GM21717 (cell line): ENCODE results near the gene CENPA.
"Not testable (repeated sequence)": the region's sequence is repeated elsewhere in the genome, so short reads cannot be mapped to it uniquely, and the experiment has no call there.

ENCODE experiments used
- ATAC-seq: cut with Tn5 transposase; IDR thresholded peaks from one replicate; pipeline ENCODE4 v1.9.1; 2021; ENCODE audit warnings: mild to moderate bottlenecking, moderate library complexity; ENCODE audit not compliant: unreplicated experiment

Gene CENPA

GRCh38 chr2:26759845-26760244, 26.0 kb upstream of the CENPA start:
- ATAC-seq = no peak

GRCh38 chr2:26760991-26761390, 24.9 kb upstream of the CENPA start:
- not testable (repeated sequence) for ATAC-seq

DNA sequence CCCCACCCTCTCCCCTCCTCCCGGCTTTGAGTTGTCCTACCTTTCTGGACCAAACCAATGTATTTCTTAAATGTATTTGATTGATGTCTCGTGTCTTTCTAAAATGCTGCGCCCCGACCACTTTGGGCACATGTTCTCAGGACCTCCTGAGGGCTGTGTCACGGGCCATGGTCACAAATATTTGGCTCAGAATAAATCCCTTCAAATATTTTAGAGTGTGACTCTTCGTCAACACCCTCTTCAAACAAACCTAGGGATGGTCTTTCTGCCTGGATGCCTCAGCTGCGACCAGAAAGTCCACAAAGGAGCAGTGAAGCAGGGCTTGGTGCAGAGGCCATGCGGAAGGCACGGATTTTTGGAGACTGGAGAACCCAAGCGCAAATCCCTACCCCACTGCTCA, 22.8 kb upstream of the CENPA start:
- no peak for ATAC-seq

GRCh38 chr2:26764078-26764887, 21.6 kb upstream of the CENPA start, which contains the start of gene SLC35F6:
Gene SLC35F6 (plus strand): TSS chr2:26764284. CDS start chr2:26764350, 66 bp downstream.
- peak; percentile 80 for ATAC-seq

DNA sequence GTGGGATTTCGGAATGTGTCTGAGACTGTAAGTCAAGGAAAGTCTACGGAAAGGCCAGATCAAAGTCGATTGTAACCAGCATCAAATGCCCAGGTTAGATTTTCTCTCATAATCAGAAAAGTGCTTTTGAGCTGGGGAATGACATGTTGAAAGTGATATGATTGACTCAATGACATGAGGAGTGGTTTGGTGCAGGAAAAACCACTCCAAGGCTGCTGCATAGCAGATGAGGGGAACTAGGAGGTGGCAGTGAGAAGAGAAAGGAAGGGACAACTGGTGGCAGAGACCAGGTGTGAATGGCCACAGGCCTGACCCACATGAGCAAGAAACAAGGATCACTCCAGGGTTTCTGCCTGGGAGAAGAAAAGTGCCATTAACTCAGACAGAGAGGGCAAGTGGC, 20.9 kb upstream of the CENPA start:
- no peak for ATAC-seq

DNA sequence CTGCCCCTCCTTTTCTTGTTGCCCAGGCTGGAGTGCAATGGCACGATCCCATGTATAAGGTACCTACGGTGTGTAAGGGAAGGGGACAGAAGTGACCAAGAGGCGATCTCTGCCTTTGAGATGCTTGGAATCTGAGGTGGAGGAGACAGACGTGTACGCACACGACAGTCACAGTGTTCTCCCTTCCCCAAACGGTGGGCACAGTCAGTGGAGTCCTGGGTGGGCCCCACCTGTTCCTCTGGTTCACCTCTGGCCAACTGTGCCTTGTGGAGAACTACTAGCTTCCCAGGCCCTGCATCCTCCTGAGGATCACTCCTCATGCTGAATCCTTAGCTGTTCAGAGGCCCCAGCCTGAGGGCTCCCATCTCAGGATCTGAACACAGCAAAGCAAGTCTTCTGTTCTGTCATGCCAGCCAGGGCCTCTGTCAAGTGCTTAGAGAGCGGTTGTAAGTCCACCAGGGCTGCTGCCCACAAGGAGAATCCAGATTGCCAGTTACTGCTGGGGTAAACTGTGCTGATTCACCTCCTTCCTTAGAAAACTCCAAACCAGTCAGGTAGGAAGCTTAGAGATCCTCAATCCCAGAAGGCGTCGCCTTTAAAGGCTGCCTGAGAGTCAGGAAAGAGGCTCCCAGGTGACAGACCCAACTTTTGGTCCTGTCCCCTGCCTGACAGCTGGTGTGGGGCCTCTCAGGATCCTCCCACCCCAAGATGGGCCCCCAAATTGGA, 20.2 kb upstream of the CENPA start:
- ATAC-seq = no peak

DNA sequence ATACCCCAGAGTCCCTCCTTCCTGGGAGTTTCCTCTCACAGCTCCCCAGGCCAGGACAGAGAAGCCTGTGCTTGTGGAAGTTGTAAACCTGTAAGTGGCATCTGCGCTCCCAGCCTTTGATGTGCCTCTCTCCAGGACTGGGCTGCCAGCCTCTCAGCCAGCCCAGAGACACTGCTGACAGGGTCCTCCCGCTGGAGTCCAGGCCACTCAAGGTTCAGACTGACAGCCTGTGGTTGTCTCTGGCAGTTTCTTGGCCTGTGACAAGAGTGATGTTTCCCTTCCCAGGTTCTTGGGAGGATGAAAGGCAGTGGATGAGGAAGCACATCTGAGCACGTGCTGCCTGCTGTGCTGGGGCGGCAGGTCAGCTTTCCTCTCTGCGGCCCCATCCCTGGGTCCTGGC, 18.7 kb upstream of the CENPA start:
- ATAC-seq = no peak

- ATAC-seq = no peak
Observed at GRCh38 chr2:26767894-26768487, 17.9 kb upstream of the CENPA start.

GRCh38 chr2:26768759-26769088, 17.1 kb upstream of the CENPA start:
- ATAC-seq = no peak

DNA sequence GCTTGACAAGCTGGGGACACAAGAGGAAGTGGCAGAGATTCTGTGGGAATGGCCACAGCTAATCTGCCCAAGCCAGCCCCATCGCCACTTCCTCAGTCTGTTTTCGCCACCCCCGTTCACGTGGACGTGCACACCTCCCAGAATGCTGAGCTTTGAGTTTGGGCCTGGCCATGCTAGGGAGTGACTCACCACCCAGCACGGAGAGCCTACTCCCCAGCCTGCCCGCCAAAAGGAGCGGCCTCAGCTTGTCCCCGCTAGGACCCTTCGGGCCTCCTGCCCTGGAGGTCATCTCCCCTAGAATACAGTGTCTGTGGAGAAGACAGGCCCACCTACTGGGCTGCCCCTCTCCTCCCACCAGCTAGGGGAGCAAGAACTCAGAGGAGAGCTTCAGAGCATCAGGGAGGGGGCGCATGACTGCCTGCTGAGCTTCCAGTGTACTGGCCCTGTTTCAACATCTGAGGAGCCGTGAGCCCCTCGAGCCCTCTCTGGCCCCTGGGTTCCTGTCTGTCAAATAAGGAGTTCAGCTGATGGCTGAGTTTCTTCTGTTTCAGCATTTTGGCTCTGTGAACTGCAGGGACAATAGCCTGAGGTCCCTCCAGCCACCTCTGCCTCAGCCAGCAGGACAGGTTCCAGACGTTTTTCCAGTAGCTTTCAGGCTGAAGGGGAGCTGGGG, 16.6 kb upstream of the CENPA start:
- ATAC-seq = no peak

- no peak for ATAC-seq
Observed at GRCh38 chr2:26770986-26771586, 14.8 kb upstream of the CENPA start.

- no peak for ATAC-seq
Observed at GRCh38 chr2:26772064-26773001, 13.5 kb upstream of the CENPA start.

DNA sequence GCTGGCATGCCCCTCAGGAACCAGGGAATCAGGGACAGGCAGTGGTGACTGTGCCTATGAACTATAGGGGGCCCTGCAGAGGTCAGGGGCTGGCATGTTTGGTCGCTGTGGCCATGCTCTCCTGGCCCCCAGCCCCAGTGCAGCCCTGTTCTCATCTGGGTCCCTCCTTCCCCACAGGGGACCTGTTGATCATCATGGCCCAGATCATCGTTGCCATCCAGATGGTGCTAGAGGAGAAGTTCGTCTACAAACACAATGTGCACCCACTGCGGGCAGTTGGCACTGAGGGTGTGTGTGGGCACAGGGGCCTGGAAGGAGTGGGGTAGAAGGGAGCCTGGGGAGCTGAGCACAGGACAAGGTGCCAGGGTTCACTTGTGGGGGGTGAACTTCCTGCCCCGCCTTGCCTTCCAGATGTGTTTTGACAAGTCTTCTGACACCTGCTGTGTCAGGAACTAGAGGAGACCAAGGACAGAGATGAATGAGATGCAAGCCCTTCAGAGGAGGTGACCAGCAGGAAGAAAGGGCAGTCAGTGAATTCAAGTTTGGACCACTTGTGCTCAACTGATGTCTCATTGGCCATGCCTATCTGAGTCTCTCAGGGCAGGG, 9.6 kb upstream of the CENPA start:
- no peak for ATAC-seq

DNA sequence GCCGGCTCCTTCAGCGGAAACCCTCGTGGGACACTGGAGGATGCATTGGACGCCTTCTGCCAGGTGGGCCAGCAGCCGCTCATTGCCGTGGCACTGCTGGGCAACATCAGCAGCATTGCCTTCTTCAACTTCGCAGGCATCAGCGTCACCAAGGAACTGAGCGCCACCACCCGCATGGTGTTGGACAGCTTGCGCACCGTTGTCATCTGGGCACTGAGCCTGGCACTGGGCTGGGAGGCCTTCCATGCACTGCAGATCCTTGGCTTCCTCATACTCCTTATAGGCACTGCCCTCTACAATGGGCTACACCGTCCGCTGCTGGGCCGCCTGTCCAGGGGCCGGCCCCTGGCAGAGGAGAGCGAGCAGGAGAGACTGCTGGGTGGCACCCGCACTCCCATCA, 7.8 kb upstream of the CENPA start:
- ATAC-seq = no peak

DNA sequence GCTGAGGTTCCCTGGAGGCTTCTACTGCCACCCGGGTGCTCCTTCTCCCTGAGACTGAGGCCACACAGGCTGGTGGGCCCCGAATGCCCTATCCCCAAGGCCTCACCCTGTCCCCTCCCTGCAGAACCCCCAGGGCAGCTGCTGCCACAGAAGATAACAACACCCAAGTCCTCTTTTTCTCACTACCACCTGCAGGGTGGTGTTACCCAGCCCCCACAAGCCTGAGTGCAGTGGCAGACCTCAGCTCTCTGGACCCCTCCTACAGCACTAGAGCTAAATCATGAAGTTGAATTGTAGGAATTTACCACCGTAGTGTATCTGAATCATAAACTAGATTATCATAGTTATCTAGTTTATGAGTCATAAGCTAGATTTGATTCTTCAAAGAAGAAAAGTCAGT, 7.3 kb upstream of the CENPA start:
- ATAC-seq = no peak

- ATAC-seq = no peak
Observed at GRCh38 chr2:26780203-26780760, 5.6 kb upstream of the CENPA start.

- no peak for ATAC-seq
Observed at GRCh38 chr2:26782876-26783704, 2.8 kb upstream of the CENPA start.

DNA sequence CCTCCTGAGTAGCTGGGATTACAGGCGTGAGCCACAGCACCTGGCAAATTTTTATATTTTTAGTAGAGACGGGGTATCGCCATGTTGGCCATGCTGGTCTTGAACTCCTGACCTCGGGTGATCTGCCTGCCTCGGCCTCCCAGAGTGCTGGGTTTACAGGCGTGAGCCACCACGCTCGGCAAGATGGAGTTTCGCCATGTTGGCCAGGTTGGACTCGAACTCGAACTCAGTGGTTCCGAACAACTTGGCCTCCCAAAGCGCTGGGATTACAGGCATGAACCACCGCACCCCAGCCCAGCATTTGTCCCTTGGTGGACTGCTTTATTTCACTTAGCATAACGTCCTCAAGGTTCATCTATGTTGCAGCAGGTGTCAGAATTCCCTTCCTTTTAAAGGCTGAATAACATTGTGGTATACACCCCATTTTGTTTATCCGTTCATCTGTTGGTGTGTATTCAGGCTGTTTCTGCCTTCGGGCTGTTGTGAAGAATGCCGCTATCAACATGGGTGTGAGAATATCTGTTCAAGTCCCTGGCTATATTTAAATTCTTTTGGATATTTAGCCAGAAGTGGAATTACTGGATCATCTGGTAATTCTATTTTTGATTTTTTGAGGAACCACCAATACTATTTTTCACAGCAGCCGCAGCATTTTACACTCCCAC, 1.2 kb upstream of the CENPA start:
- ATAC-seq = no peak
